DOHH2 (cell line): Measurements from ENCODE around the gene MAP10.

Experiments used
- H3F3A ChIP-seq: fragments of 200-600 bp; sonication (generic), shearing (Covaris generic); 2 replicates; pipeline ENCODE4 v1.6.0; 2016; ENCODE audit warnings: antibody characterized with exemption, mild to moderate bottlenecking; ENCODE audit not compliant: control insufficient read depth, insufficient read depth
- H3K27ac ChIP-seq: fragments of 200-600 bp; sonication (generic); 2 replicates; pipeline ENCODE4 v1.5.1; 2014; ENCODE audit warnings: low read depth, mild to moderate bottlenecking, low read length, moderate library complexity
- H3K27me3 ChIP-seq: fragments of 200-600 bp; sonication (generic); 2 replicates; pipeline ENCODE4 v1.6.1; 2014; ENCODE audit warnings: mild to moderate bottlenecking, low read length, mixed read lengths; ENCODE audit not compliant: control insufficient read depth
- H3K36me3 ChIP-seq: fragments of 200-600 bp; sonication (generic); 2 replicates; pipeline ENCODE4 v1.6.1; 2014; ENCODE audit warnings: mild to moderate bottlenecking, low read length, moderate library complexity, mixed read lengths; ENCODE audit not compliant: control insufficient read depth
- H3K4me1 ChIP-seq: fragments of 200-600 bp; sonication (generic); 2 replicates; pipeline ENCODE4 v1.6.1; 2014; ENCODE audit warnings: mild to moderate bottlenecking, low read length, mixed read lengths; ENCODE audit not compliant: control insufficient read depth
- H3K4me2 ChIP-seq: fragments of 200-600 bp; sonication (generic); 2 replicates; pipeline ENCODE4 v1.6.0; 2014; ENCODE audit warnings: mild to moderate bottlenecking, low read length, moderate library complexity
- H3K4me3 ChIP-seq: fragments of 200-600 bp; sonication (generic); 2 replicates; pipeline ENCODE4 v1.5.1; 2014; ENCODE audit warnings: mild to moderate bottlenecking, low read length, mixed read lengths
- H3K79me2 ChIP-seq: fragments of 200-600 bp; sonication (generic); 2 replicates; pipeline ENCODE4 v1.6.1; 2014; ENCODE audit warnings: mild to moderate bottlenecking, low read length, mixed read lengths; ENCODE audit not compliant: control insufficient read depth
- H3K9me2 ChIP-seq: fragments of 200-600 bp; sonication (generic); replicated peaks from 2 replicates; pipeline ENCODE4 v1.6.1; 2014; ENCODE audit warnings: mild to moderate bottlenecking, low read length, mixed read lengths; ENCODE audit not compliant: control insufficient read depth
- H3K9me3 ChIP-seq: fragments of 200-600 bp; sonication (generic); 2 replicates; pipeline ENCODE4 v1.6.1; 2014; ENCODE audit warnings: antibody characterized with exemption, low read length, mixed read lengths; ENCODE audit not compliant: control insufficient read depth, insufficient read depth
- H4K20me1 ChIP-seq: fragments of 200-600 bp; sonication (generic); 2 replicates; pipeline ENCODE4 v1.6.0; 2014; ENCODE audit warnings: low read depth, mild to moderate bottlenecking, antibody characterized with exemption, low read length, moderate library complexity; ENCODE audit not compliant: control insufficient read depth, insufficient read depth
- CTCF ChIP-seq: fragments of 200-600 bp; sonication (generic); IDR thresholded peaks from one replicate; pipeline ENCODE4 v1.5.1; 2014; ENCODE audit warnings: antibody characterized with exemption, mild to moderate bottlenecking, low read depth, low read length; ENCODE audit not compliant: poor library complexity, severe bottlenecking
- EZH2phosphoT487 ChIP-seq: fragments of 200-600 bp; sonication (generic); IDR thresholded peaks from 2 replicates; pipeline ENCODE4 v1.6.1; 2017; ENCODE audit warnings: borderline replicate concordance, mild to moderate bottlenecking, antibody characterized with exemption, low read length, moderate library complexity, mixed read lengths

MAP10 gene

GRCh38 chr1:232845406-232845955, 40.3 kb downstream of the MAP10 start:
- Histone ChIP-seq H3K4me2 (no peak overlapping the region), H3K79me2 (no peaks in the 10 kb centered on the region), H3K36me3 (no peaks in the 10 kb centered on the region), H3K27me3 (no peaks in the 10 kb centered on the region), H3K9me3 (no peaks in the 10 kb centered on the region), H4K20me1 (no peaks in the 10 kb centered on the region), H3K9me2 (no peaks in the 10 kb centered on the region), H3K4me3 (no peak overlapping the region), H3F3A (no peaks in the 10 kb centered on the region), H3K4me1 (no peaks in the 10 kb centered on the region), H3K27ac (no peak overlapping the region)
- TF ChIP-seq EZH2phosphoT487 (no peak), CTCF (no peak)

GRCh38 chr1:232851532-232851931, 46.3 kb downstream of the MAP10 start:
- H4K20me1 ChIP-seq, result no peaks in the 10 kb centered on the region
- H3K27ac ChIP-seq, result no peak overlapping the region
- H3K9me3 ChIP-seq, result no peaks in the 10 kb centered on the region
- no peak overlapping the region for H3K4me3 ChIP-seq
- H3K27me3 ChIP-seq, result no peaks in the 10 kb centered on the region
- no peaks in the 10 kb centered on the region for H3K36me3 ChIP-seq
- no peaks in the 10 kb centered on the region for H3K9me2 ChIP-seq
- TF ChIP-seq EZH2phosphoT487, result no peak
- no peak for TF ChIP-seq CTCF
- H3K79me2 ChIP-seq, result no peaks in the 10 kb centered on the region
- H3K4me2 ChIP-seq, result no peak overlapping the region
- no peaks in the 10 kb centered on the region for H3K4me1 ChIP-seq
- H3F3A ChIP-seq, result no peaks in the 10 kb centered on the region

- Histone ChIP-seq H3K36me3 (no peaks in the 10 kb centered on the region), H3K27me3 (no peaks in the 10 kb centered on the region), H3K27ac (no peak overlapping the region), H3K9me3 (no peaks in the 10 kb centered on the region), H3K4me3 (no peak overlapping the region), H3K4me1 (no peaks in the 10 kb centered on the region), H3K9me2 (no peaks in the 10 kb centered on the region), H3K79me2 (no peaks in the 10 kb centered on the region), H3K4me2 (no peak overlapping the region), H3F3A (no peaks in the 10 kb centered on the region), H4K20me1 (no peaks in the 10 kb centered on the region)
- TF ChIP-seq EZH2phosphoT487 (no peak), CTCF (no peak)
Observed at GRCh38 chr1:232853994-232854797, 49.0 kb downstream of the MAP10 start.
